ENCODE data around the gene PIK3R6. TPM values are rescaled to one million over a fixed set of nuclear protein-coding genes. Genes with fewer than 3 reads are reported as not detected.

PIK3R6 gene
- total RNA-seq, 4 donors from 2014 or later = 1.5 to 2.2 (median 2.0) TPM

- 80 to 100% methylated on average over 1 to 2 of the region's 2 CpGs for WGBS, 2 donors (ENCODE audit: low coverage in 1 of 2)
- Histone ChIP-seq H3K4me1 (peaks cover 0 to 6% (median 0%) of the 10 kb centered on the region in 3 donors), H3K4me3 (no peak overlapping the region), H3K27me3 (peaks cover 49% of the 10 kb centered on the region), H3K9me3 (no peaks in the 10 kb centered on the region), H3K36me3 (no peaks in the 10 kb centered on the region), H3K27ac (no peak overlapping the region)
- ATAC-seq = no peak
- no peak for TF ChIP-seq CTCF (IDR thresholded peaks at IDR 0.05)
- no peak for TF ChIP-seq EP300 (IDR thresholded peaks at IDR 0.05)
- no peak for TF ChIP-seq POLR2A (IDR thresholded peaks at IDR 0.05)
- TF ChIP-seq POLR2AphosphoS5 (IDR thresholded peaks at IDR 0.05) = no peak
These were observed 66.8 kb downstream of the PIK3R6 start for GRCh38 chr17:8800656-8801055.

GRCh38 chr17:8799570-8800212 is 67.8 kb downstream of the PIK3R6 start:
- no peak for ATAC-seq
- TF ChIP-seq CTCF (IDR thresholded peaks at IDR 0.05) (no peak), POLR2AphosphoS5 (IDR thresholded peaks at IDR 0.05) (no peak), POLR2A (IDR thresholded peaks at IDR 0.05) (no peak), EP300 (IDR thresholded peaks at IDR 0.05) (no peak)
- 43 to 81% methylated on average over 5 to 10 of the region's 15 CpGs for WGBS, 2 donors (ENCODE audit: low coverage in 1 of 2)

DNA sequence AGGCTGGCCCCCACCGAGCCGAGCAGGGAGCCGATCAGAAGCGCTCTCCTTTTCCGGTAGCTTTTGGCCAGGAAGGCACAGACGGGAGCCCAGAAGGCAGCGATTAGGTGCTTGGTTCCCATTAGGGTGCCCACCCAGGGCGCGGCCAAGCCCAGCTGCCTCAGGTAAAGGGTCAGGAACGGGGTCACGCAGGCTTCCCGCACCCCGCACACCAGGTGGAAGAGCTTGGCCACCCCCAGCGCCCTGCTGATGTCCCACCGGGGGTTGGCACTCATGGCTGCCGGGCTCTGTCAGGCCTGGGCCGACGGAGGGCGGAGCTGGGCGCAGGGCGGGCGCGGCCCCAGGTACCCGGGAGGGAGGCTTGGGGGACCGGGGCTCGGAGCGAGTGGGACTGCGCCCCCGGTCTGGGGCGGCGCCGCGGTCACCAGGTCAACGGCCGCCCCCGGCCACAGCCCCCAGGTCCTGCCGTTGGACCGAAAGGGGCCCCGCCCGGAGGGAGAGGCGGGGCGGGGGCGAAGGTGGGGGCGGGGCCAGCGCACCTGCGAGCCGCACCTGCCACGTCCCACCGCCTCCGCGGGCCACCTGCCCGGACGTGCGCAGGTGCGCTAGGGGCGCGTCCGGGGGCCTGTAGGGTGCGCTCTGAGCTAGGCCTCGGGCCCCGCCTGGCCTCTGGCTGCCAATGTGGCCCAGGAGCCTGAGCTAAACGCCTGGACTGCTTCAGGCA is 68.5 kb downstream of the PIK3R6 start, which contains the start of gene MFSD6L:
Gene MFSD6L, minus strand, starts transcription at position 520 of the 724 bp plus-strand sequence. Its CDS starts 245 bp downstream, at position 275.
- no peaks in the 10 kb centered on the region for H3K9me3 ChIP-seq
- WGBS, 2 donors (ENCODE audit: low coverage in 1 of 2) = no CpG with 5 or more reads among the region's 62 CpGs
- no peak for ATAC-seq
- TF ChIP-seq POLR2A (IDR thresholded peaks at IDR 0.05) (no peak), CTCF (IDR thresholded peaks at IDR 0.05) (no peak), POLR2AphosphoS5 (IDR thresholded peaks at IDR 0.05) (no peak), EP300 (IDR thresholded peaks at IDR 0.05) (no peak)
- no peaks in the 10 kb centered on the region for H3K36me3 ChIP-seq
- H3K27ac ChIP-seq = no peak within 1 kb of the TSS
- no peak within 1 kb of the TSS for H3K4me3 ChIP-seq
- peaks cover 46% of the 10 kb centered on the region for H3K27me3 ChIP-seq
- H3K4me1 ChIP-seq = peaks cover 0 to 6% (median 0%) of the 10 kb centered on the region in 3 donors

More at GRCh38 chr17:8799570-8800212, 67.8 kb downstream of the PIK3R6 start:
- H3K27ac ChIP-seq = no peak overlapping the region
- no peaks in the 10 kb centered on the region for H3K9me3 ChIP-seq
- H3K4me3 ChIP-seq = no peak overlapping the region
- H3K4me1 ChIP-seq = peaks cover 0 to 6% (median 0%) of the 10 kb centered on the region in 3 donors
- peaks cover 46% of the 10 kb centered on the region for H3K27me3 ChIP-seq
- H3K36me3 ChIP-seq = no peaks in the 10 kb centered on the region

DNA sequence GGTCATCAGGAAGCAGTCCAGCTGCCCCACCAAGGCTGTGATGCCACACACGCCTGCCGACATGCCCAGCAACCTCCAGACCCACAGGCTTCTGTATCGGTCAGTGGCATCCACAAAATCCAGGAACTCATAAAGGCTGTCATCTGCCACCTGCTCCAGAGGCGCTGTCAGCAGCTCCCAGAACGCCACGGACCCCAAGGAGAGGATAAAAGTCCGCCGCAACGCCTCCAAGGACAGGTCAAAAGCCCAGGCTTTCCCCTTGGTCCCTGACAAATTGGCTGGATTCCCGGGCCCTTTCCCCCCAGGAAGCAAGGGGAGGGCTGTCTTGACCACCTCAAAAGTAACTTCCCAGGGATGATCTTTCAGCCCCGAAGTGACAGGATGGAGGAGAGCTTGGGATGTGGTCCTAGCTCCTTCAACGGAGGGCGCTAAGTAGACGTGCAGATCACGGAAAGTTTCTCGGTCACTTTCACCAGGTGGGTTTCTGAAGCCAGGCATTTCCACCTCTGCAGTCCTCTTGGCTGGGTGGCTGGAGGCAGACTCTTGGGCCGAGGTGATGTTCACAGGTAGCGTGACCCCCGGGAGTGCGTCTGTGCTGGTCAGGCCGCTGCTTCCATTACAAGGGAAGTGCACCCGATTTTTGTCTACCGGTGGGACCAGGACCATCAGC is 69.2 kb downstream of the PIK3R6 start:
- WGBS, 2 donors (ENCODE audit: low coverage in 1 of 2) = 80% methylated on average over 5 to 7 of the region's 23 CpGs
- TF ChIP-seq POLR2AphosphoS5 (IDR thresholded peaks at IDR 0.05) = no peak
- peaks cover 46% of the 10 kb centered on the region for H3K27me3 ChIP-seq
- H3K27ac ChIP-seq = no peak overlapping the region
- H3K4me1 ChIP-seq = peaks cover 0 to 6% (median 0%) of the 10 kb centered on the region in 3 donors
- ATAC-seq = no peak
- H3K9me3 ChIP-seq = no peaks in the 10 kb centered on the region
- no peak overlapping the region for H3K4me3 ChIP-seq
- no peaks in the 10 kb centered on the region for H3K36me3 ChIP-seq

DNA sequence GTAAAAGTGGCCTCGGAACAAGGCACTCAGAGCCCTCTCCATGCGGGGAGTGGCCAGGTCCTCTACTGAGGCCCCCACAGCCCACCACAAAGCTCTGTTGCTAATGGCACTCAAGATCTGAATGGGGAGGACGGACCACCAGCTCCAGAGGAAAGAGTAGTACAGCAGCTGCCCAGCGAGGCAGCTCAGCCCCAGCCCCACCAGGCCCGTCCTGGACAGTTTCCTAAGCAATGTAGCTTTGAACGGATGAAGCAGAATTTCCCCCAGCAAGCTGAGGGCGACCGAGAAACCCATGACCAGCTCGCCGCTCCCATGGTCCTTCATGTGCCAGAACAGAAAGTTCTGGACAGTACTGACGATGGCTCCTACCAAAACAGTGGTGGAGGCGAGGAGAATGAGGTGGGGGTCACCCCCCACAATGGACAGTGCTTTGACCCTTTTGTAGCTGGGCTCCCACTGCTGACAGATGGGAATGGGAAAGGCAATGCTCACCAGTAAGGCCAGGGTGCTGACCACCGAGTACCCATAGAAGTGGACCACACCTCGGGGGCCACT is 69.8 kb downstream of the PIK3R6 start:
- H3K36me3 ChIP-seq = no peaks in the 10 kb centered on the region
- no peak overlapping the region for H3K4me3 ChIP-seq
- H3K4me1 ChIP-seq = peaks cover 0 to 6% (median 0%) of the 10 kb centered on the region in 3 donors
- 90% methylated on average over 4 of the region's 14 CpGs; no CpG with 5 or more reads in 1 of the 2 donors for WGBS, 2 donors (ENCODE audit: low coverage in 1 of 2)
- H3K27ac ChIP-seq = no peak overlapping the region
- ATAC-seq = no peak
- no peaks in the 10 kb centered on the region for H3K9me3 ChIP-seq
- no peak for TF ChIP-seq EP300 (IDR thresholded peaks at IDR 0.05)
- TF ChIP-seq POLR2A (IDR thresholded peaks at IDR 0.05) = no peak
- no peak for TF ChIP-seq CTCF (IDR thresholded peaks at IDR 0.05)
- TF ChIP-seq POLR2AphosphoS5 (IDR thresholded peaks at IDR 0.05) = no peak
- peaks cover 46% of the 10 kb centered on the region for H3K27me3 ChIP-seq

Data from gastroesophageal sphincter (tissue), 4 donors.